GM18873 (cell line): ENCODE data around the gene ATP5F1D.
"Not testable (repeated sequence)": the region's sequence is repeated elsewhere in the genome, so short reads cannot be mapped to it uniquely, and the experiment has no call there.

Experiments
- ATAC-seq: cut with Tn5 transposase; IDR thresholded peaks from one replicate; pipeline ENCODE4 v1.9.1; 2021; ENCODE audit warnings: mild to moderate bottlenecking, moderate library complexity, moderate number of reproducible peaks; ENCODE audit not compliant: unreplicated experiment, low FRiP score

Gene ATP5F1D

DNA sequence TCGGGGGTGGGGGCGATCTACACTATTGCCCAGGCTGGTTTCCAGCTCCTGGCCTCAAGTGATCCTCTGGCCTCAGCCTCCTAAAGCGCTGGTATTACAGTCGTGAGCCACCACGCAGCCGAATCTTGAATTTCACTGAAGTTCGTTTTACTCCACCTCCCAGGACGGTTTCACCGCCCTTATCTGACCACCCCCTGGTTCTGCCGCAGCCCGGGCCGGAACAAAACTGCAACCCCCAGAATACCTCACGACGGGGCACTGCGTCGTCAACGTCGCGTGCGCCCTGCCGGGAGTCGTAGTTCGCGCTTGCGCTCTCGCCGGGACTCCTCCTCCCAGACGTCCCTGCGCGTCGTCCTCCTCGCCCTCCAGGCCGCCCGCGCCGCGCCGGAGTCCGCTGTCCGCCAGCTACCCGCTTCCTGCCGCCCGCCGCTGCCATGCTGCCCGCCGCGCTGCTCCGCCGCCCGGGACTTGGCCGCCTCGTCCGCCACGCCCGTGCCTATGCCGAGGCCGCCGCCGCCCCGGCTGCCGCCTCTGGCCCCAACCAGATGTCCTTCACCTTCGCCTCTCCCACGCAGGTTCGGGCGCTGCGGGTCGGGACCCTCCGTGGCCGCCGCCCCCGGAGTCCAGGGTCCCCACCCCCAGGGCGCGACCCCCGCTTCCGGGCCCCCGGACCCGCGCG is at the start of gene ATP5F1D:
Gene ATP5F1D (plus strand): TSS at position 335 of the 679 bp plus-strand sequence. CDS start 100 bp downstream, at position 435.
- peak; percentile 42 for ATAC-seq

DNA sequence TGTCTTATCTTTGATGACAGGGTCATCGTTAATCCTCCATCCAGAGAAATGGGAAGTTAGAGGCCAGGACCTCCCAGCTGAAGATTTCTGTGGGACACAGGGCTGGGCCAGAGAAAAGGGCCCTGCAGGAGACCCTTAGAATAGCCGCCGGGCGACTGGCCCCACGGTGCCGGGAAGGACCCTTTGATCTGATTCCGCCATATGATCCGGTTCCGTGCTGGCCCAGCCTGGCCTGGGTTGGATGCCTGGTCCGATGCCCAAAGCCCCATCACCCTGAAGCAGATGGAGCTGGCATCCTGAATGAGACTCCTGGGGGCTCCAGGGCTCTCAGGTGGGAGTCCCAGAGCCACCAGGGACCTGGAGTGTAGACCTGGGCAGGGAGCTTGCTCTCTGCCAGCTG is 42.0 kb upstream of the ATP5F1D start:
- no peak for ATAC-seq

- ATAC-seq, result not testable (repeated sequence)
Measured at GRCh38 chr19:1200614-1201013, 40.9 kb upstream of the ATP5F1D start.

DNA sequence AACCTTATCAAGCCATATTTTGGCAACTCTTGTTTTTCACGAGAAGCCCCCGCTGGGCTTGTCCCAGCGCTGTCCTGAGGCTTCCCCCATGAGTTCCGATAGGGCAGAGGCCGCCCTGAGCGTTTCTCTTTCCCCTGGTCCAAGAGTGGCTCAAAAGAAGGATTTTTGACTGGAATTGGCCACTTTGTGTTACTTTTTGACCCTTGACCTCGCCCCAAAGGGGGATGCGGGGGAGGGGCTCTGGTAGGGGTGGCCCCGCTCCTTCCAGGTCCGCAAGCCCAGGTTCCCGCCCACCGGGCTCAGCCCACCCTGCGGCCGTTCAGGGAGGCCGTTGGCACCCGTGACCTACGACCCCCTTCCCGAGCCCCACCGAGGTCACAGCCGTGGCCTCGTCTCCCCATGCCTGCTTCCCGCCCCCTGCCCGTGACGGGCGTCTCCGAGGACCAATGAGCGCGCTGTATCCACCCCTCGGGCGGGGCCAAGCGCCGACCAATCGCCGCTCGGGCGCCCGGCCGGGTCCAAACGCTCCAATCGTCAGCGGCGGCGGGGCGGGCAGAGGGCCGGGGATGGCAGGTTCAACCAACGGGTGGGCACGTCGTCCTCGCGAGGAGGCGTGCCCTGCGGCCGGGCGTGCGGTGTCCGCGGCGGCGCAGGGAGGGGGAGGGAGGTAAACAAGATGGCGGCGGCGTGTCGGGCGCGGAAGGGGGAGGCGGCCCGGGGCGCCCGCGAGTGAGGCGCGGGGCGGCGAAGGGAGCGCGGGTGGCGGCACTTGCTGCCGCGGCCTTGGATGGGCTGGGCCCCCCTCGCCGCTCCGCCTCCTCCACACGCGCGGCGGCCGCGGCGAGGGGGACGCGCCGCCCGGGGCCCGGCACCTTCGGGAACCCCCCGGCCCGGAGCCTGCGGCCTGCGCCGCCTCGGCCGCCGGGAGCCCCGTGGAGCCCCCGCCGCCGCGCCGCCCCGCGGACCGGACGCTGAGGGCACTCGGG is 36.1 kb upstream of the ATP5F1D start, which contains the start of gene STK11:
Gene STK11 (plus strand): TSS at position 665 of the 986 bp plus-strand sequence. CDS start 1,136 bp downstream, outside the sequence.
- ATAC-seq, result peak; percentile 78

GRCh38 chr19:1206150-1206863 is 35.2 kb upstream of the ATP5F1D start:
- ATAC-seq, result no peak

DNA sequence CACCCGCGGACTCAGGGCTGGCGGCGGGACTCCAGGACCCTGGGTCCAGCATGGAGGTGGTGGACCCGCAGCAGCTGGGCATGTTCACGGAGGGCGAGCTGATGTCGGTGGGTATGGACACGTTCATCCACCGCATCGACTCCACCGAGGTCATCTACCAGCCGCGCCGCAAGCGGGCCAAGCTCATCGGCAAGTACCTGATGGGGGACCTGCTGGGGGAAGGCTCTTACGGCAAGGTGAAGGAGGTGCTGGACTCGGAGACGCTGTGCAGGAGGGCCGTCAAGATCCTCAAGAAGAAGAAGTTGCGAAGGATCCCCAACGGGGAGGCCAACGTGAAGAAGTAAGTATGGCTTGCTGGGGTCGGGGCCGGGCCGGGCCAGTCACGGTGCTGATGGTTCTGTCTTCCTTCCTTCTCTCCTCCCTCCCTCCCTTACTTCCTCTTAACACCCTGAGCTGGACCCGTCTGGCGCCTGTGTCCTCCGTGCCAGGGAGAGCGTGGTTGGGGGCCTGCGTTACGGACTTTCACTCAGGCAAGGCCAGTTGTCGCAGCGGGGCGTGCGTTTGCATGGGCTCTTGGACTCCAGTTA is 34.6 kb upstream of the ATP5F1D start:
- no peak for ATAC-seq

GRCh38 chr19:1208830-1209229 is 32.7 kb upstream of the ATP5F1D start:
- ATAC-seq, result not testable (repeated sequence)

- no peak for ATAC-seq
Measured at GRCh38 chr19:1210227-1210538, 31.4 kb upstream of the ATP5F1D start.

DNA sequence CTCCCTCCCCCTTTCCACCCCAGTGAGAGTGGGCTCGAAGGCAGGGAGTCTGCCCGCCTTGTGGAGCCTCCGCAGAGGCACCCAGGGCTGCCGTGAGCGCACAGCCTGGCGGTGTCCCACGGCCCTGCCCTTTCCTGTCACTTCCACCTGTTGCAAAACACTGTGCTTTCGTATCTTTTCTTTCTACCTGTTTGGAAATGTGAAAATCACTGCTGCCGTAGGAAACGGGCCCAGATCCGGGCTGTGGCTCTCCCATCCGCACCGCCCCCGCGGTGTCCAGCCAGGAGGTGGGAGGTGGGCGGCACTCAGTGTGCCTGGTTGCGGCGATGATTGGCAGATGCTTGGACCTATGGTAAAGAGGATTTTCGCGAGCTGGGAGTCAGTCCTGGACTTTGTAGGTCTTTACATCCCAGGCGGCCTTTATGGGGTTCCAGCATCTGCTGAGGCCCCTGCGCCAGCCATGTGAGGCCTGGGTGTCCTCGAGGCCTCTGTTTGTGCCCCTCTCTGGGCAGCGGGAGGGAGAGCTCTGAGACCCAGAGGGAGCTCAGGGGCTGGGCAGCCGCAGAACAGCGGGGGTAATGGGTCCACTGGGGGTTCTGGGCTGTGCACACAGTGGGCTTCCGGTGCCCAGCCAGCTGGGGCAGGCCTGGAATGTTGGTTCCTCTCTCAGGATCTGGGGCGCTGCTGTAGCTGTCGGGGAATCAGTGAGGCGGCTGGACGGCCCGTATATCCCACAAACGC is 29.9 kb upstream of the ATP5F1D start:
- ATAC-seq, result no peak

DNA sequence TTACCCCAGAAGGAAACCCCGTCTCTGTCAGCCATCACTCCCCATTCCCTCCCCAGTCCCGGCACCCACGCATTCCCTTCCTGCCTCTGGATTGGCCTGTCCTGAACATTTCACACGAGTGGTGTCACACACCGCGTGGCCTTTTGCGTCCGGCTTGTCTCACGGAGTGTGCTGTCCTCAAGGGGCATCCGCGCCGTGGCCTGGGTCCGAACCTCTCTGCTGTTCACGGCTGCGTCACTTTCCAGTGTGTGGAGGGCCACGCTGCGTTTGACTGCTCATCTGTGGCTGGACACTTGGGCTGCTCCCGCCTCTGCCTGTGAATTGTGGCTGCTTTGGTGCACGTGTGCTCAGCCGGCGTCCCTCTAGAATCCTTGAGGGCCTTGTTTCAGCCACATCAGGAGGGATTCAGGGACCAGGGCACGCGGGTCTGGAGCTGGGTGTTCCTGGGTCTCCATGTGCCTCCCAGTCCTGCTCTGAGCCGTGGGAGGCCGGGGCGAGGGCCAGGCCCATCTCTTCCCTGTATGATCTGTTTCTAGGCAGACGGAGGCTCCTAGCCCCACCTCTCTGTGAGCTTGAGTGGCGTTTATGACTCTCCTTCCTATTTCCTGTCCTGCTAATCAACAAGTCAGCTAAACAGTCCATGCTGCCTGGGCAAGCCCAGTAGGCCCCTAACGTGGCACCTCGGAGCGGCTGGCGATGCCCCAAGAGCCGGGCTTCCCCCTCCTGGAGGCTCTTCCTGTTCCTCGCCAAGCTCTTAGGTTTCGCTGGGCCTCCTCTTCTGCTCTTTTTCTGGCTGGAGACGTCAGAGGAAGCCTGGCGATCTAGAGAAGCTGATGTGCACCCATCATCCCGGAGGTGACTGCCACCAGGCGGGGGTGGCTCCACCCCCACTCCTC is 27.9 kb upstream of the ATP5F1D start:
- ATAC-seq, result no peak

DNA sequence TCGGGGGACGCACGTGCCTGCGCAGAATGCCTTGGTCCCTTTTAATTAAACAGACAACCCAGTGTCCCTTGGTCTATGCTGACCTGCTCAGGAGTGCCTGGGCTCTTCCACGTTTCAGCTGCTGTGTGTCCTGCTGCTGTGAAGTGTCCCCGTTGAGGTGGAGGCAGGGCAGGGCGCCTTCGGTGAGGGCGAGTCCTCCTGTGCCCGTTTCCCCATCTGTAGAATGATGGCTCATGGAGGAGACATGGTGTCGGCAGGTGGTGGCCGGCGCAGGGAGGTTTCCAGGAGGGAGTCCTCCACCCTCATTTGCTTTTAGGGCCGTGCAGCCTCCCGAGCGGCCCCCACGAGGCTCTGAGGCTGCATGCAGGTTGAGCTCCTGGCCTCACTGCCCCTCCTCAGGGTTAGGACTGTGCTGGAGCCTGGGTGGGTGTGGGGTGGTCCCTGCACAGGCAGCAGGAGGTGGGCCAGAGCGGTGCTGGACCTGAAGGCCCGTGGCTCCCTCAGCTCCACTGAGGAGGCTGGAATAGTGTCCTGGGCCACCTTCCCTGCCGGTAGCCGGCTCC is 27.2 kb upstream of the ATP5F1D start:
- ATAC-seq, result no peak

GRCh38 chr19:1214862-1215731 is 26.5 kb upstream of the ATP5F1D start:
- ATAC-seq, result no peak

DNA sequence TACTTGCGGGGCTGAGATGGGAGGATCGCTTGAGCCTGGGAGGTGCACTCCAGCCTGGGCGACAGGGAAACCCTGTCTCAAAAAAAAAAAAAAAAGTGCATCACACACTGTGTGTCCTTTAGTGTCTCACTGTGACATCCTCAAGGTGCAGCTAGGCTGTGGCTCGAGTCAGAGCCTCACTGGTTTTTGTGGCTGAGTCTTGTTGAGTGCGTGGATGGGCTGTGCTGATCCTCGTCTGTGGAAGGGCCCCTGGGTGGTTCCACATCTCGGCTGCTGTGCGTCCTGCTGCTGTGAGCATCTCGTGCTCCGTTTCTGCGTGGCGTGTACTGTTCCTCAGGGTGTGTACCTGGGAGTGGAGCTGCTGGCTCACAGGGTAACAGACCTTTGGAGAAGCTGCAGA is 24.8 kb upstream of the ATP5F1D start:
- ATAC-seq, result no peak

DNA sequence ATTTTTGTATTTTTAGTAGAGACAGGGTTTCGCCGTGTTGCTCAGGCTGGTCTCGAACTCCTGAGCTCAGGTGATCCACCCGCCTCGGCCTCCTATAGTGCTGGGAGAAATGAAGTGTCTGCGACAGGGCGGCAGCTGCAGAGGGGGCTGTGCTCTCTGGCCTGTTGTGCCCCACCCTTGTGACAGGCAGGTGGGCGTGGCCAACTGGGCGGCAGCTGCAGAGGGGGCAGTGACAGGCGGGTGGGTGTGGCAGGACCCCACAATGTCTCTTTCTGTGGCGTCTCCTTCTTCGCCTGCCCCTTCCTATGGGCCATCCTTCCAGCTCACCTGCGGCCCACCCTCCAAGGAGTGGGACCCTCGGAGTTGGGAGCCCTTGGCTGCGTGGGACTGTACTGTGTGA is 24.2 kb upstream of the ATP5F1D start:
- ATAC-seq, result no peak

GRCh38 chr19:1218751-1219567 is 22.6 kb upstream of the ATP5F1D start:
- ATAC-seq, result no peak

DNA sequence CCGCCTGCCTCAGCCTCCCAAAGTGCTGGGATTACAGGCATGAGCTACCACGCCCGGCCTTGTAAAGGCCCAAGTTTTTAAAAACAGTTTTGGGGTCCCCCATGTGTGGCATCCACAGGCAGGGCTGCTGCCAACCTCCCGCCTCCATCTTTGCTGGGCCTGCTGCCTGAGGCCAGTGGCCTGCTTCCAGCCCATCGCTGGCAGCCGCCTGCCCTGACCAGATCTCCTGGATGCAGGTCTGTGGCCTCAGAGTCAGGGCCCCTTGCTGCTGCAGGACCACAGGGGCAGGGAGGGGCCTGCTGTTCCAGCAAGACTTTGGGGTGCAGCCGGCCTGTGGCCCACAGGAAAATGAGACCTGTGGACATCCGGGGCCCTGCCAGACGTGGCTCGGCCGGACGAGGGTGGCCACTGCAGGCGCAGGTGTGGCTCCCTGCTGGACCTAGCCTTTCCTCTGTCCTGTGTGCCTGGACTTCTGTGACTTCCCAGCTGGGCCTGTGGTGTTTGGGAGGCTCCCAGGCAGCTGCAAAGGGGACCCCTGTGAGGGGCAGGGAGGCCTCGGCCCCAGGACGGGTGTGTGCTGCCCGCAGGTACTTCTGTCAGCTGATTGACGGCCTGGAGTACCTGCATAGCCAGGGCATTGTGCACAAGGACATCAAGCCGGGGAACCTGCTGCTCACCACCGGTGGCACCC is 21.6 kb upstream of the ATP5F1D start:
- no peak for ATAC-seq
